Measurements from ENCODE around the gene REM2. TPM values are rescaled to one million over a fixed set of nuclear protein-coding genes. Genes with fewer than 3 reads are reported as not detected.
"Not testable (repeated sequence)": the region's sequence is repeated elsewhere in the genome, so short reads cannot be mapped to it uniquely, and the experiment has no call there.

The REM2 gene
- total RNA-seq, 1 donor from 2014 or later: 1.2 TPM

DNA sequence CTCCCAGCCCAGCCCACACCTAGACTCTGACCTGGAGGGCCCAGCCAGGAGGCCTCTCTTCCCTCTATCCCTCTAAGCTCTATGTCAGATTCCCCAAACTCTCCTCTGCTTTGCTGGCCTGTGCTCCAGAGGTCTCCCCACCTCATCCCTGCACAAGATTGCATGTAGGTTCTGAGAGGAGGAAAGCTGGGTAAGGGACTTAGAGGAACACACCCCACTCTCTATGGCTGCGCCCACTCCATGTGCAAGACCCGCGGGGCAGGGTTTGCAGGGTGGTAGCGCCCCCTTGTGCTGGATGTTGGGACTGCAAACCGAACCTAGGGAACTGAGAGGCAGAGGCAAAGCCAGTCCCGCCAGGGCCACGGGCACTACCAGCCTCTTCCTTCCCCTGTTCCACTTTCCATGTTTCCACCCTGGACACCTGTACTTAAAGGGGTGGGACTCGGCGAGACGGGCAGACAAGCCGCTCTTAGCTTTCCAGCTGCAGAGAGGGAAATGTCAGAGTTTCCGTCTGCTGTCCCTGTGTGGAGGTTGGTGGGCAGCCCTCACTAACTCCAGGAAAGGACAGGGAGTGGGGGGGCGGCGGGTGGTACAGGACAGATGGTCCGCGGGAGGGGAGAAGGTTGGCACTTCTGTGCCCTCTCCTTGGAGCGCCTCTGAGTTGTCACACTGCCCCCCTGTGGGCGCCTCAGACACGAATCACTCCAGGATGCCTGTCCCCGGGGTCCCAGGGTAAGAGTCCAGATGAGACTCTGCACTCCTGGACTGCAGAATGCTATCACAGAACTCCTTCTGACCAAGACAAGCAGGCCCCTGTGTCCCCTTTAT is 29.9 kb upstream of the REM2 start:
- Histone ChIP-seq H3K27me3 (ENCODE audit: control insufficient read depth, insufficient read depth, low read length) (no peaks in the 10 kb centered on the region), H3K4me3 (ENCODE audit: low read depth, low read length) (peak overlapping the region; percentile 23), H3K36me3 (ENCODE audit: control insufficient read depth, insufficient read depth, low read length) (no peaks in the 10 kb centered on the region)
- DNase-seq (ENCODE audit: low read depth): no peak
- TF ChIP-seq, protein P1, sequence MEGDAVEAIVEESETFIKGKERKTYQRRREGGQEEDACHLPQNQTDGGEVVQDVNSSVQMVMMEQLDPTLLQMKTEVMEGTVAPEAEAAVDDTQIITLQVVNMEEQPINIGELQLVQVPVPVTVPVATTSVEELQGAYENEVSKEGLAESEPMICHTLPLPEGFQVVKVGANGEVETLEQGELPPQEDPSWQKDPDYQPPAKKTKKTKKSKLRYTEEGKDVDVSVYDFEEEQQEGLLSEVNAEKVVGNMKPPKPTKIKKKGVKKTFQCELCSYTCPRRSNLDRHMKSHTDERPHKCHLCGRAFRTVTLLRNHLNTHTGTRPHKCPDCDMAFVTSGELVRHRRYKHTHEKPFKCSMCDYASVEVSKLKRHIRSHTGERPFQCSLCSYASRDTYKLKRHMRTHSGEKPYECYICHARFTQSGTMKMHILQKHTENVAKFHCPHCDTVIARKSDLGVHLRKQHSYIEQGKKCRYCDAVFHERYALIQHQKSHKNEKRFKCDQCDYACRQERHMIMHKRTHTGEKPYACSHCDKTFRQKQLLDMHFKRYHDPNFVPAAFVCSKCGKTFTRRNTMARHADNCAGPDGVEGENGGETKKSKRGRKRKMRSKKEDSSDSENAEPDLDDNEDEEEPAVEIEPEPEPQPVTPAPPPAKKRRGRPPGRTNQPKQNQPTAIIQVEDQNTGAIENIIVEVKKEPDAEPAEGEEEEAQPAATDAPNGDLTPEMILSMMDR (IDR thresholded peaks at IDR 0.05; ENCODE audit: insufficient read depth, low read length, poor library complexity, severe bottlenecking): peak; percentile 94

DNA sequence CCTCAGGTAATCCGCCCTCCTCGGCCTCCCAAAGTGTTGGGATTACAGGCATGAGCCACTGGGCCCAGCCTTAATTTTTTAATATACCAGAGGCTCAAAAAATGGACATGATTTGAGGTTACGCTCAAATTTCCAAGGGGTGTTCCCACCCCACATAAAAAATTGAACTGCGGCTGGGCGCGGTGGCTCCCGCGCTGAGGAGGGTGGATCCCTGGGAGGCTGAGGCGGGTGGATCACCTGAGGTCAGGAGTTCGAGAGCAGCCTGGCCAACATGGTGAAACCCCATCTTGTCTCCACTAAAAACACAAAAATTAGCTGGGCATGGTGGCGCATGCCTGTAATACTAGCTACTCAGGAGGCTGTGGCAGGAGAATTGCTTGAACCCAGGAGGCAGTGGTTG is 28.7 kb upstream of the REM2 start:
- H3K4me3 ChIP-seq (ENCODE audit: low read depth, low read length); H3K36me3 ChIP-seq (ENCODE audit: control insufficient read depth, insufficient read depth, low read length); DNase-seq (ENCODE audit: low read depth); H3K27me3 ChIP-seq (ENCODE audit: control insufficient read depth, insufficient read depth, low read length): not testable (repeated sequence)

DNA sequence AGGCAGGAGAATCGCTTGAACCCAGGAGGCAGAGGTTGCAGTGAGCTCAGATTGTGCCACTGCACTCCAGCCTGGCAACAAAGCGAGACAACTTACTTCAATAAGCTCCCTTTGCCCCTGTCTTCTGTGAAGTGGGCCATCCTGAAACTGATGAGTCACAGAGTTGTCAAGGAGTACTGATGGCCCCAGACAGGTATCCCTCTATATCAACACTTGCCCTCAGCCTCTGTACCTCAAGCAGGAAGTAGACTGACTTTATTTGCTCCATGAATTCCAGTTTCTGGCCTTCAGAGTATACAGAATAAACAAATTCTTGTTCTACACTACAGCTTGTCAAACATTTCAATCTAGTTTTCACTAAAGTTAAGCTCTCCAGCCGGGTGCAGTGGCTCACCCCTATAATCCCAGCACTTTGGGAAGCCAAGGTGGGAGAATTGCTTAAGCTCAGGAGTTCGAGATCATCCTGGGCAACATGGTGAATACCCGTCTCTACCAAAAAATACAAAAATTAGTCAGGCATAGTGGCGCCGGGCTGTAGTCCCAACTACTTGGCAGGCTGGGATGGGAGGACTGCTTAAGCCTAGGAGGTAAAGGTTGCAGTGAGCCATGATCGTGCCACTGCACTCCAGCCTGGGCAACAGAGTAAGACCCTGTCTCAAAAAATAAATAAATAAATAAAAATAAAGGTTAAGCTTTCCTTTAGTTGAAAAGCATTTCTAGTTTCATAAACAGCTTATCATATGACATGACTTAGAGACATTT is 27.9 kb upstream of the REM2 start:
- Histone ChIP-seq H3K27me3 (ENCODE audit: control insufficient read depth, insufficient read depth, low read length) (no peaks in the 10 kb centered on the region), H3K4me3 (ENCODE audit: low read depth, low read length) (no peak overlapping the region), H3K36me3 (ENCODE audit: control insufficient read depth, insufficient read depth, low read length) (no peaks in the 10 kb centered on the region)
- TF ChIP-seq, protein P1 (IDR thresholded peaks at IDR 0.05; ENCODE audit: insufficient read depth, low read length, poor library complexity, severe bottlenecking): no peak
- no peak for DNase-seq (ENCODE audit: low read depth)

DNA sequence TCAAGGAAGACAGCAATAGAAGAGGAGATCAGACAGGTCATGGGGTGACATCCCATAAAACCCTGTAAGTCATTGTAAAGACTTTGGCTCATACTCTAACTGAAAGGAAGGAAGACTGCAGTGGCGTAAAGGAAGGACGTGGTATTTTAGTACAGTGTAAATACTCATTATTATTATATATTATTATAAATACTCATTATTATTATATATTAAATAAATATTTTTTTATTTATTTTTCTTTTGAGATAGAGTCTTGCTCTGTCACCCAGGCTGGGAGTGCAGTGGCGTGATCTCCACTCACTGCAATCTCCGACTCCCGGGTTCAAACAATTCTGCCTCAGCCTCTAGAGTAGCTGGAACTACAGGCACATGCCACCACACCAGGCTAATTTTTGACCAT is 26.6 kb upstream of the REM2 start:
- no peak overlapping the region for H3K4me3 ChIP-seq (ENCODE audit: low read depth, low read length)
- no peaks in the 10 kb centered on the region for H3K27me3 ChIP-seq (ENCODE audit: control insufficient read depth, insufficient read depth, low read length)
- TF ChIP-seq, protein P1 (IDR thresholded peaks at IDR 0.05; ENCODE audit: insufficient read depth, low read length, poor library complexity, severe bottlenecking): no peak
- H3K36me3 ChIP-seq (ENCODE audit: control insufficient read depth, insufficient read depth, low read length): no peaks in the 10 kb centered on the region
- no peak for DNase-seq (ENCODE audit: low read depth)

DNA sequence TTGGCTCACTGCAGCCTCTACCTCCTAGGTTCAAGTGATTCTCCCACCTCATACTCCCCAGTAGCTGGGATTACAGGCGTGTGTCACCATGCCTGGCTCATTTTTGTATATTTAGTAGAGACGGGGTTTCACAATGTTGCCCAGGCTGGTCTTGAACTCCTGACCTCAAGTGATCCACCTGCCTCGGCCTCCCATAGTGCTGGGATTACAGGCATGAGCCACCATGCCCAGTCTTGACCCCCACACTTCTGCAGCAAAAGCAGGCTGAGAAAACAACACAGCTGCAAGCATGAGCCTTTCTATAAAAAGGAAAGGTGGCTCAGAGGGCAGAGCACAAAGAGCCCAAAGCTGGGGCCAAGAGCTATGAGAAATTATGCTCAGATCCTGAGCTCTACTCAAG is 22.6 kb upstream of the REM2 start:
- not testable (repeated sequence) for H3K36me3 ChIP-seq (ENCODE audit: control insufficient read depth, insufficient read depth, low read length); H3K4me3 ChIP-seq (ENCODE audit: low read depth, low read length); H3K27me3 ChIP-seq (ENCODE audit: control insufficient read depth, insufficient read depth, low read length); DNase-seq (ENCODE audit: low read depth)

DNA sequence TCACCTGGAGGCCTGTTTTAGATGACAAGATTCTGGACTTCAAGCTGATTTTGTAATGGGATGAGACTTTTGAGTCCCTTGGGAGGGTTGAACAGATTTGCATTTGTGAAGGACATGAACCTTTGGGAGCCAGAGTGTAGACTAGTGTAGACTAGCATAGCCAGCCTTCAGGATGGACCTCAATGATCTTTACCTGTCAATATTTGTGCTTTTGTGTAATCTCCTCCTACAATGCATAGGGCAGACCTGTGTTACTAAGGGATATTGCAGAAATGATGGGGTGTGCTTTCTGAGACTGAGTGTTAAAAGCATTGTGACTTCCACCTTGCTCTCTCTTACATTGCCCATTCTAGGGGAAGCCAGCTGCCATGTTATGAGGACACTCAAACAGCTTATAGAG is 21.4 kb upstream of the REM2 start:
- no peak overlapping the region for H3K4me3 ChIP-seq (ENCODE audit: low read depth, low read length)
- TF ChIP-seq, protein P1 (IDR thresholded peaks at IDR 0.05; ENCODE audit: insufficient read depth, low read length, poor library complexity, severe bottlenecking): no peak
- no peaks in the 10 kb centered on the region for H3K36me3 ChIP-seq (ENCODE audit: control insufficient read depth, insufficient read depth, low read length)
- no peaks in the 10 kb centered on the region for H3K27me3 ChIP-seq (ENCODE audit: control insufficient read depth, insufficient read depth, low read length)
- DNase-seq (ENCODE audit: low read depth): no peak
